HG02642 (cell line): ENCODE results near the gene KRTAP9-2.
"Not testable (repeated sequence)": the region's sequence is repeated elsewhere in the genome, so short reads cannot be mapped to it uniquely, and the experiment has no call there.

Experiments used
- ATAC-seq: cut with Tn5 transposase; IDR thresholded peaks from one replicate; pipeline ENCODE4 v1.9.1; 2021; ENCODE audit warnings: mild to moderate bottlenecking; ENCODE audit not compliant: unreplicated experiment, poor library complexity

The KRTAP9-2 gene

GRCh38 chr17:41226598-41227095, at the start of gene KRTAP9-2:
Gene KRTAP9-2 (plus strand): TSS chr17:41226648. CDS start chr17:41226655, 7 bp downstream.
- ATAC-seq, result not testable (repeated sequence)

- no peak for ATAC-seq
These were observed 49.6 kb upstream of the KRTAP9-2 start for GRCh38 chr17:41176744-41177387.

- ATAC-seq, result no peak
These were observed 48.6 kb upstream of the KRTAP9-2 start, which contains the start of gene KRTAP4-2 for GRCh38 chr17:41177727-41178271. Gene KRTAP4-2 (minus strand): TSS chr17:41178221. CDS start chr17:41178164, 57 bp downstream.

- ATAC-seq, result no peak
These were observed 48.1 kb upstream of the KRTAP9-2 start for GRCh38 chr17:41178341-41178740.

GRCh38 chr17:41178843-41179616, 47.4 kb upstream of the KRTAP9-2 start:
- no peak for ATAC-seq

GRCh38 chr17:41184480-41184961, 41.9 kb upstream of the KRTAP9-2 start, which contains the start of gene KRTAP4-1:
Gene KRTAP4-1 (minus strand): TSS chr17:41184911. CDS start chr17:41184854, 57 bp downstream.
- no peak for ATAC-seq

- no peak for ATAC-seq
These were observed 41.4 kb upstream of the KRTAP9-2 start for GRCh38 chr17:41185001-41185400.

- ATAC-seq, result no peak
These were observed 39.6 kb upstream of the KRTAP9-2 start for GRCh38 chr17:41186872-41187271.

GRCh38 chr17:41189837-41190318, 36.6 kb upstream of the KRTAP9-2 start, which contains the start of gene KRTAP9-1:
Gene KRTAP9-1 (plus strand): TSS chr17:41189887. CDS start chr17:41189887, 0 bp downstream.
- ATAC-seq, result not testable (repeated sequence)

- no peak for ATAC-seq
These were observed 36.1 kb upstream of the KRTAP9-2 start for GRCh38 chr17:41190328-41190727.

- ATAC-seq, result no peak
These were observed 30.4 kb upstream of the KRTAP9-2 start for GRCh38 chr17:41196068-41196467.

GRCh38 chr17:41199421-41200078, 26.9 kb upstream of the KRTAP9-2 start:
- ATAC-seq, result no peak

GRCh38 chr17:41211845-41212466, 14.5 kb upstream of the KRTAP9-2 start:
- no peak for ATAC-seq

GRCh38 chr17:41212524-41213169, 13.8 kb upstream of the KRTAP9-2 start:
- no peak for ATAC-seq

- no peak for ATAC-seq
These were observed 10.8 kb upstream of the KRTAP9-2 start for GRCh38 chr17:41215681-41216080.

- ATAC-seq, result no peak
These were observed 2.6 kb upstream of the KRTAP9-2 start for GRCh38 chr17:41223821-41224220.

- no peak for ATAC-seq
These were observed 397 bp upstream of the KRTAP9-2 start for GRCh38 chr17:41226051-41226450.

GRCh38 chr17:41230094-41230493, 3.6 kb downstream of the KRTAP9-2 start:
- no peak for ATAC-seq

GRCh38 chr17:41231731-41232130, 5.3 kb downstream of the KRTAP9-2 start:
- ATAC-seq, result no peak
